LoVo (cell line): Measurements from ENCODE around the gene NR3C1.
"Not testable (repeated sequence)": the region's sequence is repeated elsewhere in the genome, so short reads cannot be mapped to it uniquely, and the experiment has no call there.

ENCODE experiments used
- DNase-seq: peaks from one replicate; pipeline ENCODE4 v3.0.0-alpha.2; 2016; ENCODE audit warnings: low spot score

The NR3C1 gene

DNA sequence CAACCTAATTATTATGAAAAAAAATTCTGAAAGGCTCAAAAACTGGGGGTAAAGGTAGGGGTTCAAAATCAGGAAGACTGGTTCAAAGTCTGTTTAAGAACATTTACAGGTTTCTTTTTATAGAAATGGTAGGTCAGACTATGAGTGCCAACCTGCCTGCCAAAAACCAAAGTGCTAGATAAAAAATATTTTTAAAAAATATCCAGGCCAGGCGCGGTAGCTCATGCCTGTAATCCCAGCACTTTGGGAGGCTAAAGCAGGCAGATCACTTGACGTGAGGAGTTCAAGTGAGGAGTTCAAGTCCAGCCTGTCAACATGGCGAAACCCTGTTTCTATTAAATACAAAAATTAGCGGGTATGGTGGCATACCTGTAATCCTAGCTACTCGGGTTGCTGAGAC is 67.0 kb downstream of the NR3C1 start:
- no peak for DNase-seq

GRCh38 chr5:143334903-143335302 is 68.6 kb downstream of the NR3C1 start:
- DNase-seq: no peak

DNA sequence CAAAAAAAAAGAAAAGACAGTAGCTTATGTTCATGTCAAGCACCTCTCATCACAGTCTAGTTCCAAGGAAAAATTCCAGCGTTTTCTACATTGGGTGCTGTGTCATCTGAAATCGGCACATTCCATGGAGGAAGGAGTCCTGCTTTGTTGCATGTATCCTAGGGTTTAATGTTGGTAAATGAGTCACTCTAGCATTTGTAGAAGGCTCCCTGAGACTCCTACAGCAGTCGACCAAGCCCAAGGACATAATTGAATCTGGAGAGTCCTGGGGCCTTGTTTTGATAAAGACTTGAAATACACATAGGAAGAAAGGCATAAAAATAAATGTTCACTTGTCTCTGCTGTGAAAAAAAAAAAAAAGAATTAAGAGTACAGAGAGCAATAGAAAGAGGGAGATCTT is 69.1 kb downstream of the NR3C1 start:
- not testable (repeated sequence) for DNase-seq

- no peak for DNase-seq
Observed at GRCh38 chr5:143331956-143332355, 71.5 kb downstream of the NR3C1 start.

DNA sequence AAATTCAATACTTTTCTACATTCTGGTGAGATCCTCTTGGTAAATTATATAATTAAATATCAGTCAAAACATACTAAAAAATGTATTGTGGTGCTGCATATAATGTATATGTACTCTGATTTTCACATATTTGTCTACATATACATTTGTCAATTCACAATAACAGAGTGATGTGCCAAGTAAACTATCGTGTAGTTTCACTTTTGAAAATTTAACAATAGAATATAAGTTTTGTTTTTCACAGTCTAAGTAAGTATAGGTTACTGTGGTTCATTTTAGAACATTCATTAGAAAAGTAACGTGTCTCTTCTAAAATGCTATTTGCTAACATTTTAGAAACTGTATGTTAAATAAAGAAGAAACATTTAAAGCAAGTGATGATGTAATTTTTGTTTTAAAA is 73.6 kb downstream of the NR3C1 start:
- DNase-seq: no peak

- no peak for DNase-seq
Observed at GRCh38 chr5:143328589-143329220, 74.8 kb downstream of the NR3C1 start.

- DNase-seq: not testable (repeated sequence)
Observed at GRCh38 chr5:143325086-143325485, 78.4 kb downstream of the NR3C1 start.

- not testable (repeated sequence) for DNase-seq
Observed at GRCh38 chr5:143322931-143323630, 80.4 kb downstream of the NR3C1 start.

GRCh38 chr5:143322176-143322575 is 81.3 kb downstream of the NR3C1 start:
- no peak for DNase-seq

DNA sequence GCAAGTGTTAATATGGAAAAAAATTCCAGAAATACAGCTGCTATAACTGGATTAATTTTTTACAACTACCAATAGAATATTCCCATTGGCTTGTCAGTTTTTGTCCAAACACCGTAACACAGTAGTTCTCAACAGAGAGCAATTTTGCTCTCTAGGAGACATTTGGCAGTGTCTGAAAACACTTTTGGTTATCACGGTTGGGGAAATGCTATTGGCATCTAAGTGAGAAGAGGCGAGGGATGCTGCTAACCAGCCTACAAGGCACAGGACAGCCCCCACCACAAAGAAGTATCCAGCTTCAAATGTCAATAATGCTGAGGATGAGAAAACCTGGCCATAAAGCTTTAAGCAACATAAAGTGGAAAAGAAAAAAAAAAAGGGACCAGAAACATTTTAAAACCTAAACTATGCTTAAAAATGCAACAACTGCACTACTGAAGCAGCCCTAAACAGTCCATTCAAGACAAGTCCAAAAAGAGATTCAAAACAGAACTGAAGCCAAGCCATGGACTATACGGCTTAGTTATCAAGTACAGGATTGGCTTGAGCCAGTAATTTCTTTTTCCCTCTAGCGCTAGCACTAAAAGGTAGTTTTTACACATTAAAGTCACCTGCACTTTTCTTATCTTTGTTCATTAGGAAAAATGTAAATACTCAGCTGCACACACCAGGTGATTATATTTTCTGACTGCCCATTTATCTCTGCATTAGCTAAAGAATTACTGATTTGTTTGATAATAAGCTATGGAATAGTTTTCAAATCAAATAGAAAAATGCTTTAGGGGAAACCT is 83.9 kb downstream of the NR3C1 start:
- DNase-seq: no peak

GRCh38 chr5:143318833-143319232 is 84.7 kb downstream of the NR3C1 start:
- no peak for DNase-seq

DNA sequence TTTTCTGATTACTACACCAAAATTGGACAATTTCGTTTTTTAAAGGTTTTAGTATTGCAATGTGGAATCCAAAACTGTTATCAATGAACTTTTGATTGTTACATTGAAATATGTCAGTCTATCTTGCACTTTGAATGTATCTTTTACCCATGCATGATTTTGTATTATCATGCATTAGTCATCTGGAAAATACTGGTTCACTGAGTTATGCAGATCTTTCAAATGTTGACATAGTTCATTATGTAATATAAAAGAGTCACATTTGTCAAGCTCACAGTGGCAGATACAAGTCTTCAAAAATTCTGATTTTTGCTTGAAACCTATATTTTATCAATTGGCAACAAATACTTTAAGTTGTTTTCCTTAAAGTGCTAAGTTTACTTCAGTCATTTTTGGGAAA is 85.2 kb downstream of the NR3C1 start:
- no peak for DNase-seq

- DNase-seq: no peak
Observed at GRCh38 chr5:143316844-143317631, 86.4 kb downstream of the NR3C1 start.

DNA sequence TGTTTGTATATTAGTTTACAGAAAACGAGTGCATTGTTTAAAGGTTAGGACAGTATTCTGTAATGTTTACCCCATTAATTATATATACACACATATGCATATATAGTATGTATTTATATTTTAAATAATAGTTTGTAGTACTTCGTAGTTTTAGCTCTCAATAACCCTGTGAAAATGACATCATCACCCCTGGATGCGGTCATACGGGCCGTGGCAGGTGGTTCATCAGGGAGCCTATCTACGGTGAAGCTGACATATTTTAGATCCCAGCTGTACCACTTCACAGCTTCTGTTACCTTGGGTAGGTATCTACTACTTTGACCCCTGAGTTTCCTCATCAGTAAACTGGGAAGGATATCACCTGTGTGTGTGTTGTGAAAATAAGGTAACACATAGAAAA is 87.1 kb downstream of the NR3C1 start:
- DNase-seq: no peak

GRCh38 chr5:143315929-143316328 is 87.6 kb downstream of the NR3C1 start:
- no peak for DNase-seq

DNA sequence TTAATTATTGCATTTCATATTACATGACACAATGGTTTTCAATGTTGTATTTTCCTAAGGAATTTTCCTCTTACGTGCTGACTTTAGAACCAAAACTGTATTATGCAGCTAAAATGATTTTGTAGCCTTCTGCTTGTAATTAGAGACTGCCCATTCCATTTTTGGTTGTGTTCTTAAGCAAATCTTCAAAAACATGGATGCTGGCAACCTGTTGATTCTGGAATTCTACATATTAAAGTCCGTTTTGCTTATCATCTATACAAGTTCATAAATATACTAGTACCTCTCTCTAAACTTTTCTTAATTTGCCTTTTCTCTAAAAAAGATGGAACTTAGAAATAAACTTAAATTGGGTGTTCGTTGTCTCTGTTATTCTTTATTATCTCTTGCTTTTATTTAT is 88.3 kb downstream of the NR3C1 start:
- DNase-seq: no peak

DNA sequence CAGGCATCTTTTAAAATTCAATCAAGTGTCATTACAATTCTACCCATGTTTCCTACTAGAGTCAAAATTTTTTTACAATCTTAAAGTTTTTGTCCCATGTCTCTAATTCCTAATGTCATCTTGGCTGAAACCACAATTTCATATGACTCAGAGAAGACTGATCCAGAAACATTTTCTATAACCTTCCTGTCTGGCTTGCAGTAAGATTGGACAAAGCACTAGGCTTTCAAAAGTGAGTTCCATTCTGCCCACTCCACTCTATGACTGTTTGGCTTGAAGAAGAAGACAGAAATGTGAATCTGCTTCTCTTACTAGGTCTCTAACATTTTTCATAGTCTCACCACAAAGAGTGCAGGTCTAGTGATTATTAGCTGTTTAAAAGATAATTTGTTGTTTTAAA is 88.8 kb downstream of the NR3C1 start:
- DNase-seq: no peak

DNA sequence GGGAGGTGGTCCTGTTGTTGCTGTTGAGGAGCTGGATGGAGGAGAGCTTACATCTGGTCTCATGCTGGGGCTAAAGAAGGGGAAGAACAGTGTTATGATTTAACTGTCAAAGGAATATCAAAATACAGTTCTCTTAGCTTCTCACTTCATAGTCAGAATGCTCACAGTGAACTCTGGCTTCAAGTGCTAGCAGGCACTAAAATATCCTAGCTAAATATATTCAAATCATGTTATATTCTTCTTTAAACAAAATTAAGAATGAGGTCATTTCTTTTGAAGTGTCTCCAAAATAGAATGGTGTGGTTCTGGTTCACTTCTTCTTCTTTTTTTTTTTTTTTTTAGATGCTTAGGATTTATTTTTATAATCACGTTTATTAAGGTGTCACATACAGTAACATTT is 89.4 kb downstream of the NR3C1 start:
- DNase-seq: no peak

DNA sequence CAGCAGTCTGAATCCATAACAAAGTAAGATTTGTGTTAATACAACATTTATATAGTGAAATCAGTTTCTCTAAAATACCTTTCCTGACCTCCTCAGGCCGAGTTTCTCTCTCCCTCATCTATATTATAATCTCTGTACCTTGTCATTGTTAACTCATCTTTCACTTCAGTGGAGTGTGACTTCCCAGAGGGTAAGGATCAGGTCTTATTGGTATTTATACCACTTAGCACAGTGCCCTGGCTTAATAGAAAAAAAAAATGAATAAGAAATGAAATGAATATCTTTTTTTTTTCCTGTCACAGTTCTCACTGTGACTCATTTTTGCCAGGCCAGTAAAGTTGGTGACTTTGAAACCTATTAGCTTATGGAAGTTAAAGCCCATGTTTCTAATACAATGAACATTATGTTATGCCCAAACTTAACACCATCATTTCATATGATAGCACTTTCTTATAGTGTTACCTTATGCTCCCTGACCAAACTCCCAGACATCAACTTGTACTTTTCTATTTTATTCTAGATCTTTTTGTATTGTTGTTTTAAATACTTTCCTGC is 90.1 kb downstream of the NR3C1 start:
- DNase-seq: no peak

- DNase-seq: no peak
Observed at GRCh38 chr5:143312822-143313221, 90.7 kb downstream of the NR3C1 start.

GRCh38 chr5:143311955-143312354 is 91.5 kb downstream of the NR3C1 start:
- DNase-seq: no peak

GRCh38 chr5:143311428-143311827 is 92.1 kb downstream of the NR3C1 start:
- DNase-seq: no peak
